DND-41 (cell line): ENCODE measurements around the gene RDH8.

Experiments
- CTCF ChIP-seq: IDR thresholded peaks from 2 replicates; pipeline ENCODE4 v1.5.1; 2012; ENCODE audit warnings: borderline replicate concordance, low read length, moderate library complexity, mild to moderate bottlenecking; ENCODE audit not compliant: poor library complexity, severe bottlenecking; ENCODE audit errors: extremely low read depth
- EZH2 ChIP-seq: IDR thresholded peaks from 3 replicates; pipeline ENCODE4 v1.6.1; 2012; ENCODE audit warnings: borderline replicate concordance, low read depth, mild to moderate bottlenecking, moderate library complexity, low read length, inconsistent platforms; ENCODE audit not compliant: severe bottlenecking

- TF ChIP-seq CTCF (no peak), EZH2 (no peak)
Observed at GRCh38 chr19:10013316-10013715, at the start of gene RDH8.
